Choroid plexus epithelial cell (primary cell): Measurements from ENCODE around the gene EID2B.

Source experiments
- DNase-seq: peaks from one replicate; pipeline ENCODE4 v3.0.0-alpha.2; 2010; ENCODE audit warnings: low read depth
- H3K4me3 ChIP-seq: 2 replicates; pipeline ENCODE4 v1.5.1; 2011; ENCODE audit warnings: low read depth, mild to moderate bottlenecking, control low read depth, low read length, moderate library complexity
- TF ChIP-seq, protein P1 (sequence below): conservative IDR thresholded peaks from 2 replicates; pipeline ENCODE4 v1.5.1; 2011; ENCODE audit warnings: low read depth, mild to moderate bottlenecking, control low read depth, inconsistent platforms, low read length, moderate library complexity

The EID2B gene

DNA sequence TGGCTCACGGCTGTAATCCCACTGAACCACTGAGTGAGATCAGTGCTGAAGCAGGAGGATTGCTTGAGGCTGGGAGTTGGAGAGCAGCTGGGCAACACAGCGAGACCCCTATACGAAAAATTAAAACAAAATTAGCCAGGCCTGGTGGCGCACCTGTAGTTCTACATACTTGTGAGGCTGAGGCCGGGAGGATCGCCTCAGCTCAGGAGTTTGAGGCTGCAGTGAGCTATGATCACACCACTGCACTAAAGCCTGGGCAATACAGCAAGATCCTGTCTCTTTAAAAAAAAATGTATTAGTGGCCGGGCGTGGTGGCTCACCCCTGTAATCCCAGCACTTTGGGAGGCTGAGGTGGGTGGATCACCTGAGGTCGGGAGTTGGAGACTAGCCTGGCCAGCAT, 24.0 kb downstream of the EID2B start:
- no peak for DNase-seq
- TF ChIP-seq, protein P1, sequence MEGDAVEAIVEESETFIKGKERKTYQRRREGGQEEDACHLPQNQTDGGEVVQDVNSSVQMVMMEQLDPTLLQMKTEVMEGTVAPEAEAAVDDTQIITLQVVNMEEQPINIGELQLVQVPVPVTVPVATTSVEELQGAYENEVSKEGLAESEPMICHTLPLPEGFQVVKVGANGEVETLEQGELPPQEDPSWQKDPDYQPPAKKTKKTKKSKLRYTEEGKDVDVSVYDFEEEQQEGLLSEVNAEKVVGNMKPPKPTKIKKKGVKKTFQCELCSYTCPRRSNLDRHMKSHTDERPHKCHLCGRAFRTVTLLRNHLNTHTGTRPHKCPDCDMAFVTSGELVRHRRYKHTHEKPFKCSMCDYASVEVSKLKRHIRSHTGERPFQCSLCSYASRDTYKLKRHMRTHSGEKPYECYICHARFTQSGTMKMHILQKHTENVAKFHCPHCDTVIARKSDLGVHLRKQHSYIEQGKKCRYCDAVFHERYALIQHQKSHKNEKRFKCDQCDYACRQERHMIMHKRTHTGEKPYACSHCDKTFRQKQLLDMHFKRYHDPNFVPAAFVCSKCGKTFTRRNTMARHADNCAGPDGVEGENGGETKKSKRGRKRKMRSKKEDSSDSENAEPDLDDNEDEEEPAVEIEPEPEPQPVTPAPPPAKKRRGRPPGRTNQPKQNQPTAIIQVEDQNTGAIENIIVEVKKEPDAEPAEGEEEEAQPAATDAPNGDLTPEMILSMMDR: no peak
- H3K4me3 ChIP-seq: no peak overlapping the region

DNA sequence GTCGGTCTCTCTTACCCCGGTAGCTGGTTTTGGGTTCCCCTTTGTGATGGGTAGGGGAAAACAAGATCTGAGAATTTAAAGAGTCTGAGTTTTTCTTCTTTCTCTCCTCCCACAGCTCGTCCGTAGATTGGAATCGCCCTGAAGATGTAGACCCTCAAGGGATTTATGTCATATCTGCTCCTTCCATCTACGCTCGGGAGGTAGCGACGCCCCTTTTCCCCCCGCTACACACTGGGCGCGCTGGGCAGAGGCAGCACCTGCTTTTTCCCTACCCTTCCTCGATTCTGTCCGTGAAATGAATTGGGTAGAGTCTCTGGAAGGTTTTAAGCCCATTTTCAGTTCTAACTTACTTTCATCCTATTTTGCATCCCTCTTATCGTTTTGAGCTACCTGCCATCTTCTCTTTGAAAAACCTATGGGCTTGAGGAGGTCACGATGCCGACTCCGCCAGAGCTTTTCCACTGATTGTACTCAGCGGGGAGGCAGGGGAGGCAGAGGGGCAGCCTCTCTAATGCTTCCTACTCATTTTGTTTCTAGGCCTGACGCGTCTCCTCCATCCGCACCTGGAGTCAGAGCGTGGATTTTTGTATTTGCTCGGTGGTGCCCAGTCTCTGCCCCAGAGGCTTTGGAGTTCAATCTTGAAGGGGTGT, 24.8 kb downstream of the EID2B start:
- H3K4me3 ChIP-seq: peak overlapping the region; percentile 58
- no peak for DNase-seq
- TF ChIP-seq, protein P1: no peak

DNA sequence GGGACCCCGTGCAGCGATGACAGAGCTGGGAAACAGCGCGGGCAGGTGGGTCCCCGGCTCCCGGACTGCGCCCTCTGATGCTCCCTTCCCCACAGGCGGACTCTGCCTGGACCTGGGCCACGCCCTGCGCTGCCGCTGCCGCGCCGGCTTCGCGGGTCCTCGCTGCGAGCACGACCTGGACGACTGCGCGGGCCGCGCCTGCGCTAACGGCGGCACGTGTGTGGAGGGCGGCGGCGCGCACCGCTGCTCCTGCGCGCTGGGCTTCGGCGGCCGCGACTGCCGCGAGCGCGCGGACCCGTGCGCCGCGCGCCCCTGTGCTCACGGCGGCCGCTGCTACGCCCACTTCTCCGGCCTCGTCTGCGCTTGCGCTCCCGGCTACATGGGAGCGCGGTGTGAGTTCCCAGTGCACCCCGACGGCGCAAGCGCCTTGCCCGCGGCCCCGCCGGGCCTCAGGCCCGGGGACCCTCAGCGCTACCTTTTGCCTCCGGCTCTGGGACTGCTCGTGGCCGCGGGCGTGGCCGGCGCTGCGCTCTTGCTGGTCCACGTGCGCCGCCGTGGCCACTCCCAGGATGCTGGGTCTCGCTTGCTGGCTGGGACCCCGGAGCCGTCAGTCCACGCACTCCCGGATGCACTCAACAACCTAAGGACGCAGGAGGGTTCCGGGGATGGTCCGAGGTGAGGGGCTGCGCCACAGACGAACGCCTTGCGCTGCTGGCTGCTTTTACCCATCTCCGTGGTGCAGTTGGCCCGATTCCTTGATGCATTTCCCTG, 25.5 kb downstream of the EID2B start:
- DNase-seq: peak; percentile 67
- TF ChIP-seq, protein P1: no peak
- H3K4me3 ChIP-seq: peak overlapping the region; percentile 58

DNA sequence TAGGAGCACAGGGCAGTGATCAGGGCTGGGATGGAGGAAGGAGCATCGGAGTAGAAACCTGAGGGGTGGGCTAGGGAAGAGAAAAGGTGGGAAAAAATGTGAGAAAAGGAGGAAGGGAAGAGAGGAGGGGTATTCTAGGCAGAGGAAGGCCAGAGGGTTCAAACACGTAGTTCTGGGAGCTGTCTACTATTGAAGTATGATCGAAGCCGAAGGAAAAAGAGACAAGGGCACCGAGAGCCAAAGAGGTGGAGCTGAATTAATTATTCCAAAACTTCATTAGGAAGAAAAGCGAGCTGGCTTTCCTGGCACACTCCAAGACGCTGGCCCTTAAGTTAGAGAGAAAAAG, 26.1 kb downstream of the EID2B start:
- TF ChIP-seq, protein P1: no peak
- H3K4me3 ChIP-seq: peak overlapping the region; percentile 38

DNA sequence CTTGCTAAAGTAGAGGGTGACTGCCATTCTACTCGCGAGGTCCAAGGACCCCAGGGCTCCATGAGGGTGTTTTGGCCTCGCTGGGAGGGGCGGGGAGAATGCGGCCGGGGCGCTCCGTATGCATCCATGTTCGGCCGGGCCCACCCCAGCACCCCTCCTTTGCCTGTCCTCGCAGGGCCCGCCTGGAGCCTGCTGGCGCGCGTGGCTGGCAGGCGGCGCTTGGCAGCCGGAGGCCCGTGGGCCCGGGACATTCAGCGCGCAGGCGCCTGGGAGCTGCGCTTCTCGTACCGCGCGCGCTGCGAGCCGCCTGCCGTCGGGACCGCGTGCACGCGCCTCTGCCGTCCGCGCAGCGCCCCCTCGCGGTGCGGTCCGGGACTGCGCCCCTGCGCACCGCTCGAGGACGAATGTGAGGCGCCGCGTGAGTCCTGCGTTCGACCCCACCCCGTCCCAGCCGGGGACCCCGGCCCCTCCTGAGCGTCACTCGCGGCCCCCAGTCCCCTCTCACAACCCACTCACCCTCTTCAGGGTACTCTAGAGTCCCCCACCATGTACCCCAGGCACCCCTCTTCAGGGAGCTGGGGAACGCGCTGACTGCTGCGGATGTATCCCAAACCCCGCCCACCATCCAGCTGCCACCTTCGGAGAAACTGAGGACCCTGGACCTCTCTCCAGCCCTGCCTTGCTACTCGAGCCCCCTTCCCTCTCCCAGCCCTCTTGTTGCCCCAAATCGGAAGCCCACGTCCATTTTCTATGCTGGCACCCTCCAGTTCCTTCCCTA, 29.8 kb downstream of the EID2B start:
- no peak overlapping the region for H3K4me3 ChIP-seq
- peak; percentile 73 for DNase-seq
- TF ChIP-seq, protein P1: peak; percentile 49

More for the DNA sequence above, 26.1 kb downstream of the EID2B start:
- DNase-seq: no peak

DNA sequence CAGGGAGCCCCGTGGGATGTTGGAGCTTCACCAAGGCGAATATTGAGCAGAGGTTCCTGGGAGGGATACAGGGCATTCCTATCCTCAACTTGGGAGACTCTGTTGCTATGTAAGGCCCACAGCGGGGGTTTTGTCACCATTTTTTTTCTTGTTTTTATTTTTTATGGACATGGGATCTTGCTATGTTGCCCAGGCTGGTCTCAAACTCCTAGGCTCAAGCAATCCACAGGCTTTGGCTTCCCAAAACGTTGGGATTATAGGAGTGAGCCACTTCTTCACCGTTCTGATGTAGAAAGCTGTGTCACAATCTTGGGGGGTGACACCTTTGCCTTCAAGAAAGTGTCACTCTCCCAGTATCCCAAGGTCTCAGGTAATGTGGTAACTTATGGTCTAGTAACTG, 31.3 kb downstream of the EID2B start:
- TF ChIP-seq, protein P1: no peak
- no peak overlapping the region for H3K4me3 ChIP-seq
- no peak for DNase-seq
